Endothelial cell of umbilical vein (primary cell): Measurements from ENCODE around the gene LHX5.

ENCODE experiments used
- EZH2 ChIP-seq: IDR thresholded peaks from 2 replicates; pipeline ENCODE4 v1.6.1; 2012; ENCODE audit warnings: borderline replicate concordance, low read depth, mild to moderate bottlenecking, moderate library complexity, low read length, inconsistent platforms; ENCODE audit not compliant: severe bottlenecking
- FOS ChIP-seq: IDR thresholded peaks from 2 replicates; pipeline ENCODE4 v1.6.1; 2011; ENCODE audit warnings: mild to moderate bottlenecking, low read length, moderate library complexity, borderline replicate concordance; ENCODE audit not compliant: insufficient read depth
- GATA2 ChIP-seq: IDR thresholded peaks from 2 replicates; pipeline ENCODE4 v1.7.0; 2011; ENCODE audit warnings: low read depth, mild to moderate bottlenecking, moderate library complexity, mixed read lengths, low read length; ENCODE audit not compliant: insufficient read length, insufficient read depth
- JUN ChIP-seq: IDR thresholded peaks from 2 replicates; pipeline ENCODE4 v1.6.1; 2011; ENCODE audit warnings: borderline replicate concordance, low read depth; ENCODE audit not compliant: insufficient read length, insufficient read depth
- MYC ChIP-seq: IDR thresholded peaks from one replicate; pipeline ENCODE4 v1.6.1; 2011; ENCODE audit warnings: mild to moderate bottlenecking, low read depth, low read length
- POLR2A ChIP-seq: IDR thresholded peaks from 2 replicates; pipeline ENCODE4 v1.6.1; 2012; ENCODE audit warnings: low read depth, mild to moderate bottlenecking, control low read depth, low read length
- POLR2AphosphoS5 ChIP-seq: IDR thresholded peaks from 2 replicates; pipeline ENCODE4 v1.6.1; 2012; ENCODE audit warnings: low read depth, mild to moderate bottlenecking, control low read depth, low read length, moderate library complexity; ENCODE audit not compliant: insufficient read depth
- TF ChIP-seq, protein P1 (sequence below): IDR thresholded peaks from 2 replicates; pipeline ENCODE4 v1.6.1; 2011; ENCODE audit not compliant: insufficient read depth, insufficient read length
- TF ChIP-seq, protein P2 (sequence below), 2 donors: IDR thresholded peaks; 1 replicate in 1 of 2; 2 replicates in 1 of 2; pipeline ENCODE4 v1.5.1; 2011; ENCODE audit warnings: low read length in 2 of 2, mild to moderate bottlenecking in 2 of 2, moderate library complexity in 2 of 2, control low read depth in 1 of 2, inconsistent platforms in 1 of 2, low read depth in 1 of 2; ENCODE audit not compliant: insufficient read depth in 1 of 2; ENCODE audit errors: extremely low read depth in 1 of 2

DNA sequence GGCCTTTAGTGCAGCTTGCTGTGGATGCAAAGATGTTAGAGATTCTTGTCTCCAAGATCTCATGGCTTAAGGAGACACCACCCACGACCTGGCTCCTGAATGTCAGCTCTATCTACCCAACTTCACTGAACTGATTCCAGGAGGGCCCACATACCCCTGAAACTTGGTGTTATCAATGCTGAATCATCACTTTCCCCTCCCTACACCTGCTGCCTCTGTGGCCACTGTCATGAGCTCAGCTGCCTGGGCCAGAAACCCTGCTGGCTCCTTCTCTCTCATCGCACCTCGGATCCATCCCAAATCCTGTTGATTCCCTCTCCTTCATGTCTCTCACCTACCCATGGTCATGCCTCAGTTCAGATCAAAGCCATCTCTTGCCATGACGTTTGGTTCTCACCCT lies 15.1 kb upstream of the LHX5 start:
- TF ChIP-seq, protein P1, sequence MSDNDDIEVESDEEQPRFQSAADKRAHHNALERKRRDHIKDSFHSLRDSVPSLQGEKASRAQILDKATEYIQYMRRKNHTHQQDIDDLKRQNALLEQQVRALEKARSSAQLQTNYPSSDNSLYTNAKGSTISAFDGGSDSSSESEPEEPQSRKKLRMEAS = no peak
- TF ChIP-seq, protein P2, sequence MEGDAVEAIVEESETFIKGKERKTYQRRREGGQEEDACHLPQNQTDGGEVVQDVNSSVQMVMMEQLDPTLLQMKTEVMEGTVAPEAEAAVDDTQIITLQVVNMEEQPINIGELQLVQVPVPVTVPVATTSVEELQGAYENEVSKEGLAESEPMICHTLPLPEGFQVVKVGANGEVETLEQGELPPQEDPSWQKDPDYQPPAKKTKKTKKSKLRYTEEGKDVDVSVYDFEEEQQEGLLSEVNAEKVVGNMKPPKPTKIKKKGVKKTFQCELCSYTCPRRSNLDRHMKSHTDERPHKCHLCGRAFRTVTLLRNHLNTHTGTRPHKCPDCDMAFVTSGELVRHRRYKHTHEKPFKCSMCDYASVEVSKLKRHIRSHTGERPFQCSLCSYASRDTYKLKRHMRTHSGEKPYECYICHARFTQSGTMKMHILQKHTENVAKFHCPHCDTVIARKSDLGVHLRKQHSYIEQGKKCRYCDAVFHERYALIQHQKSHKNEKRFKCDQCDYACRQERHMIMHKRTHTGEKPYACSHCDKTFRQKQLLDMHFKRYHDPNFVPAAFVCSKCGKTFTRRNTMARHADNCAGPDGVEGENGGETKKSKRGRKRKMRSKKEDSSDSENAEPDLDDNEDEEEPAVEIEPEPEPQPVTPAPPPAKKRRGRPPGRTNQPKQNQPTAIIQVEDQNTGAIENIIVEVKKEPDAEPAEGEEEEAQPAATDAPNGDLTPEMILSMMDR (IDR thresholded peaks at IDR 0.05; ENCODE audit: extremely low read depth in 1 of 2, insufficient read depth in 1 of 2, low read depth in 1 of 2, low read length in 2 of 2) = no peak
- TF ChIP-seq GATA2 (no peak), POLR2A (no peak), EZH2 (no peak), POLR2AphosphoS5 (no peak), JUN (no peak), FOS (no peak), MYC (no peak)
